Upper lobe of left lung (tissue), 4 donors: Measurements from ENCODE around the gene BRS3.

ENCODE experiments used
- EP300 ChIP-seq, 4 donors: sonication (generic); formaldehyde crosslinking; IDR thresholded peaks; one replicate each; pipeline ENCODE4 v1.5.1; 2017; ENCODE audit warnings: antibody characterized with exemption in 4 of 4, control low read depth in 2 of 4
- POLR2A ChIP-seq, 4 donors: fragments of 450-650 bp; IDR thresholded peaks; one replicate each; pipeline ENCODE4 v1.5.1; 2016 to 2017; ENCODE audit warnings: antibody characterized with exemption in 4 of 4, mild to moderate bottlenecking in 2 of 4
- POLR2AphosphoS5 ChIP-seq, 2 donors: sonication (generic); formaldehyde crosslinking; IDR thresholded peaks; one replicate each; pipeline ENCODE4 v1.5.1; 2017; ENCODE audit warnings: antibody characterized with exemption in 2 of 2
- TF ChIP-seq, protein P1 (sequence below), 6 experiments: fragments of 450-650 bp in 4 of 6; fragments of 200-600 bp in 2 of 6; sonication (generic) in 2 of 6; IDR thresholded peaks; one replicate each; pipeline ENCODE4 v1.5.1; 2016 to 2019; ENCODE audit warnings: antibody characterized with exemption in 6 of 6

DNA sequence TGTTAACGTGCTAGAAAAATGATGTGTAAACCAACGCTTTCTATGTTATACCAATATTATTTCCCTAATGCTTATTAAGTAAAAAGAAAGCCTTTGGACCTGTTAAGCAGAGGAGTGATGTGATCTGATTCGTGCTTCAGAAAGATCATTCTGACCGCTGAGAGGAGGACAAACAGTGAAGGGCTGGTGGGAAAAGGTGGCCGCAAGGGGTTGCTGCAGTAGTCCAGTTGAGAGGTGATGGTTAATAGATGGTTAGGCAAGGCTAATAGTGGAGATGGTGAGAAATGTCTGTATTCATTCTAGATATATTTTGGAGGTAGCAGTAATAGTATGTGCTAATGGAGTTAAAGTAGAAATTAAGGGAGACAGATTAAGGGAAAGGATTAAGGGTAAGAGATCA lies 31.3 kb downstream of the BRS3 start:
- TF ChIP-seq, protein P1, sequence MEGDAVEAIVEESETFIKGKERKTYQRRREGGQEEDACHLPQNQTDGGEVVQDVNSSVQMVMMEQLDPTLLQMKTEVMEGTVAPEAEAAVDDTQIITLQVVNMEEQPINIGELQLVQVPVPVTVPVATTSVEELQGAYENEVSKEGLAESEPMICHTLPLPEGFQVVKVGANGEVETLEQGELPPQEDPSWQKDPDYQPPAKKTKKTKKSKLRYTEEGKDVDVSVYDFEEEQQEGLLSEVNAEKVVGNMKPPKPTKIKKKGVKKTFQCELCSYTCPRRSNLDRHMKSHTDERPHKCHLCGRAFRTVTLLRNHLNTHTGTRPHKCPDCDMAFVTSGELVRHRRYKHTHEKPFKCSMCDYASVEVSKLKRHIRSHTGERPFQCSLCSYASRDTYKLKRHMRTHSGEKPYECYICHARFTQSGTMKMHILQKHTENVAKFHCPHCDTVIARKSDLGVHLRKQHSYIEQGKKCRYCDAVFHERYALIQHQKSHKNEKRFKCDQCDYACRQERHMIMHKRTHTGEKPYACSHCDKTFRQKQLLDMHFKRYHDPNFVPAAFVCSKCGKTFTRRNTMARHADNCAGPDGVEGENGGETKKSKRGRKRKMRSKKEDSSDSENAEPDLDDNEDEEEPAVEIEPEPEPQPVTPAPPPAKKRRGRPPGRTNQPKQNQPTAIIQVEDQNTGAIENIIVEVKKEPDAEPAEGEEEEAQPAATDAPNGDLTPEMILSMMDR (IDR thresholded peaks at IDR 0.05) = no peak
- TF ChIP-seq POLR2AphosphoS5 (IDR thresholded peaks at IDR 0.05) = no peak
- TF ChIP-seq POLR2A (IDR thresholded peaks at IDR 0.05) = no peak
- no peak for TF ChIP-seq EP300 (IDR thresholded peaks at IDR 0.05)
